ENCODE results near the gene KRTDAP. TPM values are rescaled to one million over a fixed set of nuclear protein-coding genes. Genes with fewer than 3 reads are reported as not detected.

The KRTDAP gene
- total RNA-seq, 1 donor from 2014 or later: 0.89 TPM

DNA sequence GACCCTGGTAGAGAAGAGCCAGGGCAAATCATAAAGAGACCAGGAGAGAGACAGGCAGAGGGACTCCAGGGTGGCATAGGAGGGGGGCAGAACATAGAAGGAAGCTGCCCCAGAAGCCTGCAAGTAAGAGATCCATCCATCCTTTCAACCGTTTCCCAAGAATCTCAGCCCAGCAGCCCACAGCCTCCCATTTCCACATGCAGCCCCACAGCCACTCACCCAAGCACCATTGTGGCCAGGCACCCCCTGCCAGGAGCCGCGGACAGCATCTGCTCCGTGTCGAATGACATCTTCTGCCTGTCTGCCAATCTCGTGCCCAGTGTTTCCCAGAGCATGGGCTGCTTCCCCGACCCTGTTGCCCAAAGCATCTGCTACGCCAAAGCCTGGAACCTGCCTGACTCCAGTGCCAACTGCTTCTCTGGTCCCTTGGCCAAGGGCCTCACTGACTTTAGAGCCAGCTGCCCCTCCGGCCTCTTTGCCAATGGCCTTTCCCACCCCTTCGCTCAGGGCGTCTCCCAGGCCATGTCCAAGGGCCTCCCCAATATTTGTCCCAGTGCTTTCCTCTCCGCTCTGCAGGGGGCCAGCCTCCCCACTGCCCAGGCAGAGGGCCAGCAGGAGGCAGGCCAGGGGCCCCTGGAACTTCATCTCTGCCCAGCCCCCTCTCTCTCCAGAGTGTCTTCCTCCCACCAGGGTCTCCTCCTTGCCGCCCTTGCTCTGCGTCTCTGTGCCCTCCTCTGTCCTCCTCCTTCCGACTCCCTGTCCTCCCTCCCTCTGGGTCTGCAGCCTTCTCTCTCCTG, 22.8 kb upstream of the KRTDAP start:
- TF ChIP-seq CTCF (IDR thresholded peaks at IDR 0.05): no peak
- H3K27ac ChIP-seq: no peak overlapping the region
- no peak for DNase-seq
- peaks cover 12% of the 10 kb centered on the region for H3K4me1 ChIP-seq
- peaks cover 25% of the 10 kb centered on the region for H3K27me3 ChIP-seq (ENCODE audit: low read depth)
- H3K4me3 ChIP-seq: no peak overlapping the region
- no peaks in the 10 kb centered on the region for H3K9me3 ChIP-seq
- intact Hi-C loops (cut with DNase I): no loop called here
- H3K36me3 ChIP-seq: no peaks in the 10 kb centered on the region
- ATAC-seq: no peak

- ATAC-seq (no peak), DNase-seq (no peak)
- no peak for TF ChIP-seq CTCF (IDR thresholded peaks at IDR 0.05)
- H3K4me3 ChIP-seq: no peak overlapping the region
- H3K9me3 ChIP-seq: no peaks in the 10 kb centered on the region
- no peaks in the 10 kb centered on the region for H3K36me3 ChIP-seq
- peaks cover 29% of the 10 kb centered on the region for H3K27me3 ChIP-seq (ENCODE audit: low read depth)
- H3K4me1 ChIP-seq: peaks cover 12% of the 10 kb centered on the region
- intact Hi-C loops (cut with DNase I): no loop called here
- no peak overlapping the region for H3K27ac ChIP-seq
Observed at GRCh38 chr19:35511337-35511736, 21.1 kb upstream of the KRTDAP start.

DNA sequence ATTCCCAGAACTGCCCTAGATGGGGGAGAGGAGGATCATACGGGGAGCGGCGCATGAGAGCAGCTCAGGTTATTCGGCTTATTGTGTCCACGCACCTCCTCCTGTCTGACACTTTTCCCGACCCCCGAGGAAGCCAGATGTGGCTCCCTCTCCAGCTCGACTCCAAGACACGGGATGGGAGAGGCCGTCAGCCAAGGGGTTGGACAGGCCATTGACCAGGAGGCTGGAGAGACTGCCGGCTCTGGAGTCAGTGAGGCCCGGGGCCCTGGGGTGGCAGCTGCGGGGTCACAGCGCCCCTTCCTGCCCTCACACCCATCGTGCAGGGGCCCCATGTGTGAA, 20.3 kb upstream of the KRTDAP start:
- ATAC-seq: peak in 1 of 2 donors; percentile 6
- Histone ChIP-seq H3K27ac (peak overlapping the region; percentile 84), H3K4me1 (peaks cover 12% of the 10 kb centered on the region), H3K36me3 (no peaks in the 10 kb centered on the region), H3K4me3 (peak overlapping the region; percentile 56), H3K27me3 (ENCODE audit: low read depth) (peaks cover 29% of the 10 kb centered on the region), H3K9me3 (no peaks in the 10 kb centered on the region)
- no peak for DNase-seq
- intact Hi-C loops (cut with DNase I): no loop called here
- no peak for TF ChIP-seq CTCF (IDR thresholded peaks at IDR 0.05)

DNA sequence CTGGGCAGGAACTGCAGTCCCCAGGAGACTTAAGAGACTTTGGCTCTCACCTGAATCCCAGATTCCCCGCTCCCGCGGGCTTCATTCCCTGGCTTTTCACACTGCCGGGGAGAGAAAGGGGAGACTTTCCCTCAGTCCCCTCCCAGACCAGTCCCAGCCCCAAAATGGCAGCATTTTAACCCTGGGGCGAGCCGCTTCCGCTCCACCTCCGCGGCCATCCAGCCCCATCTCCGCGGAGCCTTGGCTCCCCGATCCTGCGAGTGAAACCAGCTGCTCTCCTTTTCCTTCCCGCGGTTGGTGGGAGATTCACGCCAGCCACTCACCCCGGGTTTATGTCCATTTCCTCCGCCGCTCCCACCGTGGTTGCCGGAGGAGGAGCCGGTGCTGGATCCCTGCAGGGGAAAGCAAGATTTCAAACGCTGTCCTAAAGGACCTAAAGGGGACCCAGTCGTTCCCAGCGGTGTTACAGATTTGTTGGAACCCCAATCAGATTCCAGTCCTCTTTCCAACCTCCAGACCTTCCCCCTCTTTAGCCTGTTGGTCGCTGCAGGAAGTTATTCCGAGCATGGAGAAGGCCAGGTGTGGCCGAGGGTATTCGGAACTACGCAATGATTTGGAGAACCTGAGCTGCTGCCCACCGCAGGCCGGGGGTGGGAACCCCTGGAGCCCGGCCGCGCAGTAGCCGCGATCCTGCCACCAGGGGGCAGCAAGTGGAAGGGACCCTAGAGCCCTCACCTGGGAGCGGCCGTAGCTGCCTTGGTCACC, 19.8 kb upstream of the KRTDAP start:
- TF ChIP-seq CTCF (IDR thresholded peaks at IDR 0.05): peak; percentile 97
- Histone ChIP-seq H3K27me3 (ENCODE audit: low read depth) (peaks cover 29% of the 10 kb centered on the region), H3K4me3 (peak overlapping the region; percentile 56), H3K27ac (peak overlapping the region; percentile 84), H3K36me3 (no peaks in the 10 kb centered on the region), H3K9me3 (no peaks in the 10 kb centered on the region), H3K4me1 (peaks cover 12% of the 10 kb centered on the region)
- peak; percentile 89 for DNase-seq
- intact Hi-C loops (cut with DNase I): no loop called here
- peak; percentile 94 for ATAC-seq

DNA sequence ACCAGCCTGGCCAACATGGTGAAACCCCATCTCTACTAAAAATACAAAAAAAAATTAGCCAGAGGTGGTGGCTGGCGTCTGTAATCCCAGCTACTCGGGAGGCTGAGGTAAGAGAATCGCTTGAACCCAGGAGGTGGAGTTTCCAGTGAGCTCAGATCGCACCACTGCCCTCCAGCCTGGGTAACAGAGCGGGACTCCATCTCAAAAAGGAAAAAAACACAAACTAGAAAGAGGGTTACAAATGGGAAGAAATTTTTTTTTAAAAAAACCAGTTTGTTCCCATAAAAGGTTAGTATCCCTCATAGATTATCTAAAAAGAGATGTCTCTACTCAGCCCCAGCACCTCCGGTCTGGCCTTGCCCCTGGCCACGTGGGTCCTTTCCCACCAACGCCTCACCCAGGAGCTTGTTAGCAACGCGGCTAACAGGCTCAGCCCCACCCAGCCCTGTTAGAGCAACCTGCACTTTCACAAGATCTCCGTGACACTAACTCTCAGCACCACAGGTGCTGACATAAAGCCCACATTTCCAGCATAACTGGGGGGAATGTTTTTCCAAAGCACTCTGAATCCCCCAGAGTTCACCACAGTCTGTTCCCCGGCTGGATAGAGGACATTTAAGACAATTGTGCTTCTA, 18.9 kb upstream of the KRTDAP start:
- H3K27ac ChIP-seq: peak overlapping the region; percentile 84
- peak; percentile 84 for DNase-seq
- no peaks in the 10 kb centered on the region for H3K36me3 ChIP-seq
- TF ChIP-seq CTCF (IDR thresholded peaks at IDR 0.05): no peak
- intact Hi-C loops (cut with DNase I): no loop called here
- peaks cover 12% of the 10 kb centered on the region for H3K4me1 ChIP-seq
- H3K27me3 ChIP-seq (ENCODE audit: low read depth): peaks cover 25% of the 10 kb centered on the region
- no peaks in the 10 kb centered on the region for H3K9me3 ChIP-seq
- H3K4me3 ChIP-seq: peak overlapping the region; percentile 56
- peak; percentile 83 to 89 for ATAC-seq
